Caco-2 (cell line): Measurements from ENCODE around the gene CYP4F12. TPM values are rescaled to one million over a fixed set of nuclear protein-coding genes. Genes with fewer than 3 reads are reported as not detected.
"Not testable (repeated sequence)": the region's sequence is repeated elsewhere in the genome, so short reads cannot be mapped to it uniquely, and the experiment has no call there.

Source experiments
- BruUV-seq: library from RNA; stranded (reverse); fragments of 400-500 nt; replicated peaks from 2 replicates; lab custom pipeline; 2021; lab: Mats Ljungman, UMichigan
- CTCF ChIA-PET: fragments of 300-600 bp; sonication (Branson Sonifier 250); formaldehyde crosslinking; loops from one replicate; lab custom pipeline; 2022; ENCODE audit warnings: antibody characterized with exemption; lab: Charles Lee
- POLR2A ChIA-PET: fragments of 300-600 bp; sonication (Branson Sonifier 250); formaldehyde crosslinking; loops from one replicate; lab custom pipeline; 2022; ENCODE audit warnings: antibody characterized with exemption; lab: Charles Lee
- DNase-seq, 2 experiments: peaks; one replicate each; pipeline versions ENCODE4 v3.0.0 to v3.0.0-alpha.2; 2020 to 2022
- H3K27me3 ChIP-seq: replicated peaks from 2 replicates; pipeline ENCODE4 v1.6.0; 2011; ENCODE audit warnings: low read length; ENCODE audit not compliant: control insufficient read depth, insufficient read depth
- H3K36me3 ChIP-seq: 2 replicates; pipeline ENCODE4 v1.5.1; 2011; ENCODE audit warnings: low read length; ENCODE audit not compliant: control insufficient read depth, insufficient read depth
- H3K4me1 ChIP-seq: fragments of 250-450 bp; sonication (Bioruptor Pico); 2 replicates; pipeline ENCODE4 v1.5.1; 2020; ENCODE audit warnings: mild to moderate bottlenecking
- H3K4me3 ChIP-seq: 2 replicates; pipeline ENCODE4 v1.5.1; 2011; ENCODE audit warnings: low read depth, mild to moderate bottlenecking, control low read depth, low read length
- H3K9me3 ChIP-seq: fragments of 250-450 bp; sonication (Bioruptor Pico); 2 replicates; pipeline ENCODE4 v1.5.1; 2020; ENCODE audit warnings: mild to moderate bottlenecking, moderate library complexity
- H3K27ac Mint-ChIP-seq: one replicate; pipeline ENCODE4 v1.8.0; 2022; ENCODE audit warnings: mixed read lengths; ENCODE audit not compliant: unreplicated experiment
- H3K27me3 Mint-ChIP-seq: one replicate; pipeline ENCODE4 v1.8.0; 2022; ENCODE audit warnings: mixed read lengths; ENCODE audit not compliant: insufficient read depth, unreplicated experiment
- H3K36me3 Mint-ChIP-seq: one replicate; pipeline ENCODE4 v1.8.0; 2022; ENCODE audit warnings: mild to moderate bottlenecking, mixed read lengths; ENCODE audit not compliant: insufficient read depth, unreplicated experiment
- H3K4me1 Mint-ChIP-seq: one replicate; pipeline ENCODE4 v1.8.0; 2022; ENCODE audit warnings: low read depth, mixed read lengths; ENCODE audit not compliant: unreplicated experiment
- H3K4me3 Mint-ChIP-seq: one replicate; pipeline ENCODE4 v1.8.0; 2022; ENCODE audit warnings: mild to moderate bottlenecking, moderate library complexity, mixed read lengths; ENCODE audit not compliant: unreplicated experiment
- H3K9me3 Mint-ChIP-seq: one replicate; pipeline ENCODE4 v1.8.0; 2022; ENCODE audit warnings: mixed read lengths; ENCODE audit not compliant: unreplicated experiment
- intact Hi-C: fragments of 100-400 bp; cut with micrococcal nuclease; formaldehyde crosslinking; loops from one replicate; pipeline ENCODE4 v1.10.0; 2022; ENCODE audit not compliant: unreplicated experiment
- total RNA-seq: library from RNA; stranded (reverse); gene quantifications from 2 replicates; pipeline ENCODE4 v1.2.3, GENCODE V29; 2022
- TF ChIP-seq, protein P1 (sequence below), 2 experiments: fragments of 200-600 bp in 1 of 2; IDR thresholded peaks; 1 replicate in 1 of 2; 2 replicates in 1 of 2; pipeline versions ENCODE4 v1.5.1 to v1.8.0; 2011 to 2022; ENCODE audit warnings: antibody characterized with exemption in 1 of 2, control low read depth in 1 of 2, inconsistent platforms in 1 of 2, low read depth in 1 of 2, low read length in 1 of 2, mild to moderate bottlenecking in 1 of 2, moderate library complexity in 1 of 2; ENCODE audit not compliant: insufficient read depth in 1 of 2, severe bottlenecking in 1 of 2, unreplicated experiment in 1 of 2

The CYP4F12 gene
- total RNA-seq, 1 experiment from 2014 or later, result 0.16 TPM

DNA sequence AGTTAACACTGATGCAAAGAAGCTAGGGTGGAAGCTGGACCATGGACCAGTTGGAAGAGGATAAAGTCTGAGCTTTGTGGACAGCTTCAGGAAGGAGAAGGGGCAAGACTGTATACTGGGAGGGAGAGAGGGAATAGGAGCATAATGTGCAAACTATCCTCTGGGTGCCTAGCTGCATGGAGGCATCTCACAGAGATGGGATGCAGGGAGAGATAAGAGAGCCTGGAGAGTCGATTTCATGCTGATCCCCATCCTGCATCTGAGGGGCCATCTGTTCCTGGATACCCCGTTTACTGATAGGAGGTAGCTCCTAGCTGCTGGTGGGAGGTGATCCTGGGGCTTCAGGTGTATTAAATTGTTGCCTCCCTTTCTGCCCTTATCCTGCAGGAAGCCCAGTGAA is 23.4 kb upstream of the CYP4F12 start:
- intact Hi-C loops, result no loop called here
- H3K9me3 Mint-ChIP-seq, result no peaks in the 10 kb centered on the region
- no TSS peak for BruUV-seq
- no peaks in the 10 kb centered on the region for H3K4me1 Mint-ChIP-seq
- TF ChIP-seq, protein P1, sequence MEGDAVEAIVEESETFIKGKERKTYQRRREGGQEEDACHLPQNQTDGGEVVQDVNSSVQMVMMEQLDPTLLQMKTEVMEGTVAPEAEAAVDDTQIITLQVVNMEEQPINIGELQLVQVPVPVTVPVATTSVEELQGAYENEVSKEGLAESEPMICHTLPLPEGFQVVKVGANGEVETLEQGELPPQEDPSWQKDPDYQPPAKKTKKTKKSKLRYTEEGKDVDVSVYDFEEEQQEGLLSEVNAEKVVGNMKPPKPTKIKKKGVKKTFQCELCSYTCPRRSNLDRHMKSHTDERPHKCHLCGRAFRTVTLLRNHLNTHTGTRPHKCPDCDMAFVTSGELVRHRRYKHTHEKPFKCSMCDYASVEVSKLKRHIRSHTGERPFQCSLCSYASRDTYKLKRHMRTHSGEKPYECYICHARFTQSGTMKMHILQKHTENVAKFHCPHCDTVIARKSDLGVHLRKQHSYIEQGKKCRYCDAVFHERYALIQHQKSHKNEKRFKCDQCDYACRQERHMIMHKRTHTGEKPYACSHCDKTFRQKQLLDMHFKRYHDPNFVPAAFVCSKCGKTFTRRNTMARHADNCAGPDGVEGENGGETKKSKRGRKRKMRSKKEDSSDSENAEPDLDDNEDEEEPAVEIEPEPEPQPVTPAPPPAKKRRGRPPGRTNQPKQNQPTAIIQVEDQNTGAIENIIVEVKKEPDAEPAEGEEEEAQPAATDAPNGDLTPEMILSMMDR (IDR thresholded peaks at IDR 0.05; ENCODE audit: insufficient read depth in 1 of 2, low read depth in 1 of 2, low read length in 1 of 2, severe bottlenecking in 1 of 2, unreplicated experiment in 1 of 2), result no peak
- peaks cover 13% of the 10 kb centered on the region for H3K27me3 Mint-ChIP-seq
- ChIA-PET POLR2A (no interaction called here), CTCF (no interaction called here)
- no peak overlapping the region for H3K4me3 ChIP-seq
- H3K36me3 ChIP-seq, result no peaks in the 10 kb centered on the region
- no peak for DNase-seq
- H3K36me3 Mint-ChIP-seq, result no peaks in the 10 kb centered on the region
- H3K27ac Mint-ChIP-seq, result no peak overlapping the region
- H3K4me3 Mint-ChIP-seq, result no peak overlapping the region
- H3K4me1 ChIP-seq, result no peaks in the 10 kb centered on the region
- H3K27me3 ChIP-seq, result no peaks in the 10 kb centered on the region
- H3K9me3 ChIP-seq, result no peaks in the 10 kb centered on the region

DNA sequence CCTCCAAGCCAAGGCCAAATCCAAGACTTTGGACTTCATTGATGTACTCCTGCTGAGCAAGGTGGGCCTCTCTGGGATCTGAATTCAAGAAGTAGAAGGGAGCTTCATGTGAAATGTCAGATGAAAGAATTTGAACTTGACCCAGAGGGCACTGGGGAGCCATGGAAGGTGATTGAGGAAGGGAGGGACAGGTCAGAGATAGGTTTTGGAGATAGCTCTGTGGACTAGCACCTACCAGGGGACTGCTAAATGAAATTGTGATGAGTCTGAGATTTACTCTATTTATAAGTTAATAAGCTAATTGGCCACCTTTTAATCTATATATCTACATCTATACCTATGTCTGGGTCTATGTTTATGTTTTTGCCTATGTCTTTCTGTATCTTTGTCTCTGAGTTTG is 22.8 kb upstream of the CYP4F12 start:
- H3K27me3 Mint-ChIP-seq, result peaks cover 13% of the 10 kb centered on the region
- H3K4me3 ChIP-seq, H3K36me3 ChIP-seq, BruUV-seq, H3K4me1 Mint-ChIP-seq, H3K9me3 ChIP-seq, H3K4me3 Mint-ChIP-seq, intact Hi-C loops, POLR2A ChIA-PET, DNase-seq, H3K36me3 Mint-ChIP-seq, H3K27ac Mint-ChIP-seq, H3K4me1 ChIP-seq, H3K9me3 Mint-ChIP-seq, CTCF ChIA-PET, H3K27me3 ChIP-seq: not testable (repeated sequence)

DNA sequence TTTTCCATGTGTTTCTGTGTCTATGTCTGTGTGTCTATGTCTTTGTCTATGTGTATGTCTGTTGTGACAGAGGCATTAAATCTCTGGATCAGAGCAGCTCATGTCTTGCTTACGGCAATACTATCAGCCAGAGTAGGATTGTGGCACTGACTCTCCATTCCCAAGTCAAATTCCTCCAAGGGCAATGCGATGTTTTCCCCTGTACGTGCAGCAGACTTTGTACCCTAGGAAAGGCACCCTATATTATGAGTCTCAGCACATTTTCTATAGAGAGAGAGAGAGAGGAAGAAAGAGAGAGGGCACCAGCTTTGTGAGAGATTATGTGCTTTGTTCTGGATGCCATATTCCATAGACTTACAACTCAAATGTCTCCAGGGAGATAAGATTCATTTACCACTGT is 21.1 kb upstream of the CYP4F12 start:
- DNase-seq, result no peak
- Mint-ChIP-seq H3K36me3 (no peaks in the 10 kb centered on the region), H3K27me3 (peaks cover 9% of the 10 kb centered on the region), H3K27ac (no peak overlapping the region), H3K4me1 (no peaks in the 10 kb centered on the region), H3K4me3 (no peak overlapping the region), H3K9me3 (no peaks in the 10 kb centered on the region)
- H3K4me1 ChIP-seq, result no peaks in the 10 kb centered on the region
- no peaks in the 10 kb centered on the region for H3K36me3 ChIP-seq
- ChIA-PET POLR2A (no interaction called here), CTCF (no interaction called here)
- intact Hi-C loops, result no loop called here
- no peaks in the 10 kb centered on the region for H3K9me3 ChIP-seq
- H3K27me3 ChIP-seq, result no peaks in the 10 kb centered on the region
- H3K4me3 ChIP-seq, result no peak overlapping the region
- TF ChIP-seq, protein P1 (IDR thresholded peaks at IDR 0.05; ENCODE audit: insufficient read depth in 1 of 2, low read depth in 1 of 2, low read length in 1 of 2, severe bottlenecking in 1 of 2, unreplicated experiment in 1 of 2), result no peak
- no TSS peak for BruUV-seq
